ENCODE measurements around the gene POLE. TPM values are rescaled to one million over a fixed set of nuclear protein-coding genes. Genes with fewer than 3 reads are reported as not detected.

POLE gene
- total RNA-seq, 1 experiment from 2014 or later: 144 TPM

DNA sequence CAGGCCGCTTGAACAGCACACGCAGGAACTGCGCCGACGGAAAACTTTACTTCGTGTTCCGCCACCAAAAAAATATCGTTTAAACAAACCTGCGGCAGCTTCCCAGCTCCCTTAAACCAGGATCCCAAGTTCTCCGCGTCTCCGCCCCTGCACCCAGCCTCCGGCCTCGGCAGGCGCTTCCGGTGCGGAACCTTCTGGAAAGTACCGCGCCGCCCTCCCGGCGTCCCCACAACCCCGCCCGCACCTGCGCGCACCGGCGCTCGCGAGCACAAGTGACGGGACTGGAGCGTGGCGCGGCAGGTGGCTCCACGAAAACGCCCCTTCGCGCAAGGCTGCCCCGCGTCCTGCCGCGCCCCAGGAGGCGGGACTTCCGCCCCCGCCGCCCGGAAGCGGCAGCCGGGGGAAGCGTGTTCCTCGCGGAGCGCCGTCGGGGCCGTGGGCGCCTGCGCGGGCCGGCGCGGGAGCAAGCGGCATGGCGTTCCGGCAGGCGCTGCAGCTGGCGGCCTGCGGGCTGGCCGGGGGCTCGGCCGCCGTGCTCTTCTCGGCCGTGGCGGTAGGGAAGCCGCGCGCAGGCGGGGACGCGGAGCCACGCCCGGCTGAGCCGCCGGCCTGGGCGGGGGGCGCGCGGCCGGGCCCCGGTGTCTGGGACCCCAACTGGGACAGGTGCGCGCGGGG lies 23.4 kb upstream of the POLE start, which contains the start of gene PGAM5 (continued):
- TF ChIP-seq, protein P1, sequence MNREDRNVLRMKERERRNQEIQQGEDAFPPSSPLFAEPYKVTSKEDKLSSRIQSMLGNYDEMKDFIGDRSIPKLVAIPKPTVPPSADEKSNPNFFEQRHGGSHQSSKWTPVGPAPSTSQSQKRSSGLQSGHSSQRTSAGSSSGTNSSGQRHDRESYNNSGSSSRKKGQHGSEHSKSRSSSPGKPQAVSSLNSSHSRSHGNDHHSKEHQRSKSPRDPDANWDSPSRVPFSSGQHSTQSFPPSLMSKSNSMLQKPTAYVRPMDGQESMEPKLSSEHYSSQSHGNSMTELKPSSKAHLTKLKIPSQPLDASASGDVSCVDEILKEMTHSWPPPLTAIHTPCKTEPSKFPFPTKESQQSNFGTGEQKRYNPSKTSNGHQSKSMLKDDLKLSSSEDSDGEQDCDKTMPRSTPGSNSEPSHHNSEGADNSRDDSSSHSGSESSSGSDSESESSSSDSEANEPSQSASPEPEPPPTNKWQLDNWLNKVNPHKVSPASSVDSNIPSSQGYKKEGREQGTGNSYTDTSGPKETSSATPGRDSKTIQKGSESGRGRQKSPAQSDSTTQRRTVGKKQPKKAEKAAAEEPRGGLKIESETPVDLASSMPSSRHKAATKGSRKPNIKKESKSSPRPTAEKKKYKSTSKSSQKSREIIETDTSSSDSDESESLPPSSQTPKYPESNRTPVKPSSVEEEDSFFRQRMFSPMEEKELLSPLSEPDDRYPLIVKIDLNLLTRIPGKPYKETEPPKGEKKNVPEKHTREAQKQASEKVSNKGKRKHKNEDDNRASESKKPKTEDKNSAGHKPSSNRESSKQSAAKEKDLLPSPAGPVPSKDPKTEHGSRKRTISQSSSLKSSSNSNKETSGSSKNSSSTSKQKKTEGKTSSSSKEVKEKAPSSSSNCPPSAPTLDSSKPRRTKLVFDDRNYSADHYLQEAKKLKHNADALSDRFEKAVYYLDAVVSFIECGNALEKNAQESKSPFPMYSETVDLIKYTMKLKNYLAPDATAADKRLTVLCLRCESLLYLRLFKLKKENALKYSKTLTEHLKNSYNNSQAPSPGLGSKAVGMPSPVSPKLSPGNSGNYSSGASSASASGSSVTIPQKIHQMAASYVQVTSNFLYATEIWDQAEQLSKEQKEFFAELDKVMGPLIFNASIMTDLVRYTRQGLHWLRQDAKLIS (CRISPR knock-in tag; IDR thresholded peaks at IDR 0.05; ENCODE audit: borderline replicate concordance): no peak
- TF ChIP-seq OVOL2 (CRISPR knock-in tag; IDR thresholded peaks at IDR 0.05; ENCODE audit: borderline replicate concordance) (no peak), ZNF263 (CRISPR knock-in tag; IDR thresholded peaks at IDR 0.05; ENCODE audit: low read depth) (peak; percentile 50; the same call in 1 of the 2 replicates), ZNF396 (CRISPR knock-in tag; IDR thresholded peaks at IDR 0.05; ENCODE audit: borderline replicate concordance) (no peak), NFATC4 (CRISPR knock-in tag; IDR thresholded peaks at IDR 0.05) (no peak), ELF4 (CRISPR knock-in tag; IDR thresholded peaks at IDR 0.05; ENCODE audit: low read depth) (peak; percentile 34; the same call in 1 of the 2 replicates), FOXJ3 (CRISPR knock-in tag; IDR thresholded peaks at IDR 0.05; ENCODE audit: borderline replicate concordance) (no peak), ESRRA (CRISPR knock-in tag; IDR thresholded peaks at IDR 0.05; ENCODE audit: borderline replicate concordance) (peak; percentile 88; the same call in 1 of the 2 replicates)
- TF ChIP-seq, protein P2, sequence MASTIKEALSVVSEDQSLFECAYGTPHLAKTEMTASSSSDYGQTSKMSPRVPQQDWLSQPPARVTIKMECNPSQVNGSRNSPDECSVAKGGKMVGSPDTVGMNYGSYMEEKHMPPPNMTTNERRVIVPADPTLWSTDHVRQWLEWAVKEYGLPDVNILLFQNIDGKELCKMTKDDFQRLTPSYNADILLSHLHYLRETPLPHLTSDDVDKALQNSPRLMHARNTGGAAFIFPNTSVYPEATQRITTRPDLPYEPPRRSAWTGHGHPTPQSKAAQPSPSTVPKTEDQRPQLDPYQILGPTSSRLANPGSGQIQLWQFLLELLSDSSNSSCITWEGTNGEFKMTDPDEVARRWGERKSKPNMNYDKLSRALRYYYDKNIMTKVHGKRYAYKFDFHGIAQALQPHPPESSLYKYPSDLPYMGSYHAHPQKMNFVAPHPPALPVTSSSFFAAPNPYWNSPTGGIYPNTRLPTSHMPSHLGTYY (CRISPR knock-in tag; IDR thresholded peaks at IDR 0.05): no peak
- TF ChIP-seq, protein P3, sequence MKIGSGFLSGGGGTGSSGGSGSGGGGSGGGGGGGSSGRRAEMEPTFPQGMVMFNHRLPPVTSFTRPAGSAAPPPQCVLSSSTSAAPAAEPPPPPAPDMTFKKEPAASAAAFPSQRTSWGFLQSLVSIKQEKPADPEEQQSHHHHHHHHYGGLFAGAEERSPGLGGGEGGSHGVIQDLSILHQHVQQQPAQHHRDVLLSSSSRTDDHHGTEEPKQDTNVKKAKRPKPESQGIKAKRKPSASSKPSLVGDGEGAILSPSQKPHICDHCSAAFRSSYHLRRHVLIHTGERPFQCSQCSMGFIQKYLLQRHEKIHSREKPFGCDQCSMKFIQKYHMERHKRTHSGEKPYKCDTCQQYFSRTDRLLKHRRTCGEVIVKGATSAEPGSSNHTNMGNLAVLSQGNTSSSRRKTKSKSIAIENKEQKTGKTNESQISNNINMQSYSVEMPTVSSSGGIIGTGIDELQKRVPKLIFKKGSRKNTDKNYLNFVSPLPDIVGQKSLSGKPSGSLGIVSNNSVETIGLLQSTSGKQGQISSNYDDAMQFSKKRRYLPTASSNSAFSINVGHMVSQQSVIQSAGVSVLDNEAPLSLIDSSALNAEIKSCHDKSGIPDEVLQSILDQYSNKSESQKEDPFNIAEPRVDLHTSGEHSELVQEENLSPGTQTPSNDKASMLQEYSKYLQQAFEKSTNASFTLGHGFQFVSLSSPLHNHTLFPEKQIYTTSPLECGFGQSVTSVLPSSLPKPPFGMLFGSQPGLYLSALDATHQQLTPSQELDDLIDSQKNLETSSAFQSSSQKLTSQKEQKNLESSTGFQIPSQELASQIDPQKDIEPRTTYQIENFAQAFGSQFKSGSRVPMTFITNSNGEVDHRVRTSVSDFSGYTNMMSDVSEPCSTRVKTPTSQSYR (CRISPR knock-in tag; IDR thresholded peaks at IDR 0.05): peak; percentile 62; the same call in 1 of the 2 replicates
- TF ChIP-seq, protein P4, sequence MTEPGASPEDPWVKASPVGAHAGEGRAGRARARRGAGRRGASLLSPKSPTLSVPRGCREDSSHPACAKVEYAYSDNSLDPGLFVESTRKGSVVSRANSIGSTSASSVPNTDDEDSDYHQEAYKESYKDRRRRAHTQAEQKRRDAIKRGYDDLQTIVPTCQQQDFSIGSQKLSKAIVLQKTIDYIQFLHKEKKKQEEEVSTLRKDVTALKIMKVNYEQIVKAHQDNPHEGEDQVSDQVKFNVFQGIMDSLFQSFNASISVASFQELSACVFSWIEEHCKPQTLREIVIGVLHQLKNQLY (CRISPR knock-in tag; IDR thresholded peaks at IDR 0.05): no peak
- TF ChIP-seq, protein P5, sequence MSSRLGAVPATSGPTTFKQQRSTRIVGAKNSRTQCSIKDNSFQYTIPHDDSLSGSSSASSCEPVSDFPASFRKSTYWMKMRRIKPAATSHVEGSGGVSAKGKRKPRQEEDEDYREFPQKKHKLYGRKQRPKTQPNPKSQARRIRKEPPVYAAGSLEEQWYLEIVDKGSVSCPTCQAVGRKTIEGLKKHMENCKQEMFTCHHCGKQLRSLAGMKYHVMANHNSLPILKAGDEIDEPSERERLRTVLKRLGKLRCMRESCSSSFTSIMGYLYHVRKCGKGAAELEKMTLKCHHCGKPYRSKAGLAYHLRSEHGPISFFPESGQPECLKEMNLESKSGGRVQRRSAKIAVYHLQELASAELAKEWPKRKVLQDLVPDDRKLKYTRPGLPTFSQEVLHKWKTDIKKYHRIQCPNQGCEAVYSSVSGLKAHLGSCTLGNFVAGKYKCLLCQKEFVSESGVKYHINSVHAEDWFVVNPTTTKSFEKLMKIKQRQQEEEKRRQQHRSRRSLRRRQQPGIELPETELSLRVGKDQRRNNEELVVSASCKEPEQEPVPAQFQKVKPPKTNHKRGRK (CRISPR knock-in tag; IDR thresholded peaks at IDR 0.05; ENCODE audit: borderline replicate concordance): no peak

DNA sequence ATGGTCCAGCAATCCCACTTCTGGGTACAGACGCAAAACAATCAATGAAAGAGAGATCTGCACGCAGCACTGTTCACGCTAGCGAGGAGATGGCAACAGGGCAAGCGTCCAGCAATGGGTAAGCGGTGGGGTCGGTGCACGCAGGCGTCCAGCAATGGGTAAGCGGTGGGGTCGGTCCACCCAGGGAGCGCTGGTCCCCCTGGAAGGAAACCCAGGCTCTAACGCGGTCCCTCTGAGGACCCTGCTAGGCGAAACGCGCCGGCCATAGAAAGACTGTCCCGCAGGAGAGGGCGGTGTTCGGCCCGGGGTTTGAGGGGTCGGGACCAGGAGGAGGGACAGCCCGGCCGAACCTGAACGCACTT lies 22.9 kb upstream of the POLE start:
- peak; percentile 44 for DNase-seq (ENCODE audit: low spot score)
- CTCF ChIA-PET: interaction anchor here (1.1 kb wide), 1 partner anchor 92 kb away, joined by 3 read pairs; the partner anchor contains the start of gene P2RX2
- TF ChIP-seq SMAD3 (CRISPR knock-in tag; IDR thresholded peaks at IDR 0.05; ENCODE audit: borderline replicate concordance) (no peak), FOXK1 (CRISPR knock-in tag; IDR thresholded peaks at IDR 0.05) (no peak; the same call in 1 of the 2 replicates), CREB1 (CRISPR knock-in tag; IDR thresholded peaks at IDR 0.05) (no peak), SOX15 (CRISPR knock-in tag; IDR thresholded peaks at IDR 0.05) (no peak), ETV6 (CRISPR knock-in tag; IDR thresholded peaks at IDR 0.05) (no peak)
- TF ChIP-seq, protein P6, sequence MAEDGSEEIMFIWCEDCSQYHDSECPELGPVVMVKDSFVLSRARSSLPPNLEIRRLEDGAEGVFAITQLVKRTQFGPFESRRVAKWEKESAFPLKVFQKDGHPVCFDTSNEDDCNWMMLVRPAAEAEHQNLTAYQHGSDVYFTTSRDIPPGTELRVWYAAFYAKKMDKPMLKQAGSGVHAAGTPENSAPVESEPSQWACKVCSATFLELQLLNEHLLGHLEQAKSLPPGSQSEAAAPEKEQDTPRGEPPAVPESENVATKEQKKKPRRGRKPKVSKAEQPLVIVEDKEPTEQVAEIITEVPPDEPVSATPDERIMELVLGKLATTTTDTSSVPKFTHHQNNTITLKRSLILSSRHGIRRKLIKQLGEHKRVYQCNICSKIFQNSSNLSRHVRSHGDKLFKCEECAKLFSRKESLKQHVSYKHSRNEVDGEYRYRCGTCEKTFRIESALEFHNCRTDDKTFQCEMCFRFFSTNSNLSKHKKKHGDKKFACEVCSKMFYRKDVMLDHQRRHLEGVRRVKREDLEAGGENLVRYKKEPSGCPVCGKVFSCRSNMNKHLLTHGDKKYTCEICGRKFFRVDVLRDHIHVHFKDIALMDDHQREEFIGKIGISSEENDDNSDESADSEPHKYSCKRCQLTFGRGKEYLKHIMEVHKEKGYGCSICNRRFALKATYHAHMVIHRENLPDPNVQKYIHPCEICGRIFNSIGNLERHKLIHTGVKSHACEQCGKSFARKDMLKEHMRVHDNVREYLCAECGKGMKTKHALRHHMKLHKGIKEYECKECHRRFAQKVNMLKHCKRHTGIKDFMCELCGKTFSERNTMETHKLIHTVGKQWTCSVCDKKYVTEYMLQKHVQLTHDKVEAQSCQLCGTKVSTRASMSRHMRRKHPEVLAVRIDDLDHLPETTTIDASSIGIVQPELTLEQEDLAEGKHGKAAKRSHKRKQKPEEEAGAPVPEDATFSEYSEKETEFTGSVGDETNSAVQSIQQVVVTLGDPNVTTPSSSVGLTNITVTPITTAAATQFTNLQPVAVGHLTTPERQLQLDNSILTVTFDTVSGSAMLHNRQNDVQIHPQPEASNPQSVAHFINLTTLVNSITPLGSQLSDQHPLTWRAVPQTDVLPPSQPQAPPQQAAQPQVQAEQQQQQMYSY (CRISPR knock-in tag; IDR thresholded peaks at IDR 0.05): peak; percentile 5; the same call in 1 of the 2 replicates
- TF ChIP-seq, protein P7, sequence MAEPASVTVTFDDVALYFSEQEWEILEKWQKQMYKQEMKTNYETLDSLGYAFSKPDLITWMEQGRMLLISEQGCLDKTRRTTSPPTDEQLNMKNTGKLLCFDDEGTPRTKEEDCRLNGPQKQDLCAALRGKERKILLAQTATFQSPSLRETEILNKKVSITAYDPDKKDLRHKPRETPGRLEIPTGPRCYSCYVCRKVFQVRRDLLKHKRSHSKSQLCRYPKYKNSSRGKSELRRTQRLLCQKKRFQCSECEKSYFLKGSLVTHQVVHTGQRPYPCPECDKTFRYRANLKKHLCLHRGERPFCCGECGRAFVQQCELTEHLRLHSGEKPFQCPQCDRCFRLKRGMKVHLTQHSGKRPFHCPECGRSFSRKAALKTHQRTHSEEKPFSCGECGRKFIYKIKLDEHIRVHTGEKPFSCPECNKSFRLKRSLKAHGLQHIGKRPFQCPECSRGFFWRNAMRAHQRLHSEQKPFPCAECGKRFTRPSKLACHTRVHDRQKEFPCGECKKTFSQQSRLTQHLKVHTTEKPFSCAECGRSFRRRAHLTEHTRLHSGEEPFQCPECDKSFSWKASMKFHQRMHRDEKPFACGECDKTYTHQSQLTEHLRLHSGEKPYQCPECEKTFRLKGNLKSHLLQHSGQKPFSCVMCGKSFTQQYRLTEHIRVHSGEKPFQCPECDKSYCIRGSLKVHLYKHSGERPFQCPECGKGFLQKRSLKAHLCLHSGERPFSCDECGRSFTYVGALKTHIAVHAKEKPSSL (CRISPR knock-in tag; conservative IDR thresholded peaks at IDR 0.05): no peak

More for the DNA sequence above, 22.9 kb upstream of the POLE start:
- peak overlapping the region; percentile 81 for H3K27ac Mint-ChIP-seq
- H3K27me3 Mint-ChIP-seq (ENCODE audit: low read depth): no peaks in the 10 kb centered on the region
- POLR2A ChIA-PET: interaction anchor here (0.6 kb wide), 1 partner anchor 13 kb away, joined by 4 read pairs; no protein-coding TSS in a partner anchor
- ATAC-seq: peak; percentile 57
- peaks cover 11% of the 10 kb centered on the region; the same call in 1 of the 2 replicates for H3K4me1 Mint-ChIP-seq
- H3K9me3 Mint-ChIP-seq: peaks cover 10% of the 10 kb centered on the region
- peaks cover 11% of the 10 kb centered on the region for H3K36me3 Mint-ChIP-seq
- H3K4me3 Mint-ChIP-seq: peak overlapping the region; percentile 90

Measured in WTC11 (cell line).